Subcutaneous preadipocyte (primary cell): ENCODE measurements around the gene TPM4. TPM values are rescaled to one million over a fixed set of nuclear protein-coding genes. Genes with fewer than 3 reads are reported as not detected.

Experiments
- total RNA-seq: library from RNA; depleted of rRNA; stranded (reverse); fragments of >200 nt; gene quantifications from 2 replicates; pipeline ENCODE4 v1.2.3, GENCODE V29; 2012

Gene TPM4
- 902 and 934 TPM in 2 replicates for total RNA-seq

GRCh38 chr19:16076154-16076957 is at the start of gene TPM4:
TPM4 (plus strand) TSS chr19:16076495; CDS start chr19:16076566, 71 bp downstream.

GRCh38 chr19:16111160-16111908 is 35.0 kb downstream of the TPM4 start, which contains the start of gene RAB8A:
RAB8A (plus strand) TSS chr19:16111889; CDS start chr19:16111902, 13 bp downstream.

GRCh38 chr19:16143399-16144215 is 67.3 kb downstream of the TPM4 start, which contains the start of gene HSH2D:
HSH2D (plus strand) TSS chr19:16143685; CDS start chr19:16148751, 5,066 bp downstream.

Other genes with a start within 250 kb of the TPM4 start
- not detected in 2 replicates for gene CYP4F2, start 178.4 kb upstream of the TPM4 start, total RNA-seq
- gene CYP4F11, start 142.0 kb upstream of the TPM4 start, total RNA-seq = not detected in 2 replicates
- gene OR10H4, start 127.5 kb upstream of the TPM4 start, total RNA-seq = not detected in 2 replicates
- 80.1 and 113 TPM in 2 replicates for gene RAB8A, start 35.4 kb downstream of the TPM4 start, total RNA-seq
- not detected in 2 replicates for gene HSH2D, start 67.2 kb downstream of the TPM4 start, total RNA-seq
- gene CIB3, start 97.0 kb downstream of the TPM4 start, total RNA-seq = not detected in 2 replicates
- gene FAM32A, start 108.9 kb downstream of the TPM4 start, total RNA-seq = 86.4 and 92.6 TPM in 2 replicates
- gene AP1M1, start 121.4 kb downstream of the TPM4 start, total RNA-seq = 124 and 135 TPM in 2 replicates
- gene KLF2, start 248.3 kb downstream of the TPM4 start, total RNA-seq = 0.37 and 0.78 TPM in 2 replicates